Heart left ventricle (tissue), 13 donors: ENCODE measurements around the gene IL23A.

ENCODE experiments used
- CTCF ChIP-seq, 12 donors: fragments of 200-600 bp; sonication (generic) in 4 of 12; IDR thresholded peaks; one replicate each; pipeline versions ENCODE4 v1.5.0 to v1.8.0; 2018 to 2022; ENCODE audit warnings: antibody characterized with exemption in 12 of 12, mild to moderate bottlenecking in 5 of 12
- POLR2A ChIP-seq, 2 donors: fragments of 450-650 bp; IDR thresholded peaks; one replicate each; pipeline ENCODE4 v1.6.1; 2017; ENCODE audit warnings: antibody characterized with exemption in 2 of 2, mild to moderate bottlenecking in 2 of 2, moderate library complexity in 2 of 2
- donor health status: ischemic (EF 13 %, LVEDD 7.1; RV severe dilation, severe dysfunction).
- donor health status: DM: no; HTN: yes; CAD: no.
- donor health status: DM: no; HTN: no; CAD: no.
- donor health status: ischemic (EF 25% LVEDD 6.9; RV normal size, moderate dysfunction).
- donor health status: ischemic (EF 25% LVEDD 5.7; RV mildly dilated, moderate dysfunction).
- donor health status: ischemic (EF 35%, LVEDD 5.7; RV mildly dilated, moderate dysfunction).
- donor health status: nonischemic (EF 11% LVEDD 7.7; RV severe dilation, severe dysfunction).
- donor health status: DM: yes; HTN: yes; CAD: no.
- donor health status: PGD.
- donor health status: ischemic (EF 29% LVEDD 5.4; RV normal size, mild dysfunction).
- donor health status: nonischemic (EF 23%, LVEDD 6.1; RV moderate dilation, normal function).

GRCh38 chr12:56315249-56315621 is 23.4 kb upstream of the IL23A start:
- TF ChIP-seq CTCF (IDR thresholded peaks at IDR 0.05) (no peak), POLR2A (IDR thresholded peaks at IDR 0.05) (no peak)
